Neural cell (in vitro differentiated cells): ENCODE results near the gene KDM8.

Source experiments
- POLR2AphosphoS5 ChIP-seq: IDR thresholded peaks from 2 replicates; pipeline ENCODE4 v1.6.1; 2012
- TAF1 ChIP-seq: IDR thresholded peaks from 2 replicates; pipeline ENCODE4 v1.6.1; 2012; ENCODE audit warnings: low read depth
- TF ChIP-seq, protein P1 (sequence below): fragments of 450-650 bp; IDR thresholded peaks from 2 replicates; pipeline ENCODE4 v1.5.1; 2014; ENCODE audit warnings: antibody characterized with exemption, mild to moderate bottlenecking, moderate library complexity; ENCODE audit not compliant: poor library complexity, severe bottlenecking

DNA sequence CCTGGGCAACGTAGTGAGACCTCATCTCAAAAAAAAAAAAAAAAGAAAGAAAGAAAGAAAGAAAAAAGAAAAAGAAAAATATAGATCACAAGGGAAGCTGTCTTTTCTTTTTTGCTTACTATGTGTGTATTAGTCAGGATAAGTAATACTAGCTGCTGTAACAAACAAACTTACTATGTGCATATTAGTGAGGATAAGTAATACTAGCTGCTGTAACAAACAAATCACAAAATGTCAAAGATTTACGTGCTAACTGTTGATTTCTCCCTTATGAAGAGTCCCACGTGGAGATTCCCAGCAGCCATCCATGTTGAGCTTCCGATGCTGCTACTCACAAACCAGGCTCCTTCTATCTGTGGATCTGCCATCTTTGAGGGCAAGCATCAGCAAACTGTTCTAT lies 31.7 kb upstream of the KDM8 start:
- TF ChIP-seq, protein P1, sequence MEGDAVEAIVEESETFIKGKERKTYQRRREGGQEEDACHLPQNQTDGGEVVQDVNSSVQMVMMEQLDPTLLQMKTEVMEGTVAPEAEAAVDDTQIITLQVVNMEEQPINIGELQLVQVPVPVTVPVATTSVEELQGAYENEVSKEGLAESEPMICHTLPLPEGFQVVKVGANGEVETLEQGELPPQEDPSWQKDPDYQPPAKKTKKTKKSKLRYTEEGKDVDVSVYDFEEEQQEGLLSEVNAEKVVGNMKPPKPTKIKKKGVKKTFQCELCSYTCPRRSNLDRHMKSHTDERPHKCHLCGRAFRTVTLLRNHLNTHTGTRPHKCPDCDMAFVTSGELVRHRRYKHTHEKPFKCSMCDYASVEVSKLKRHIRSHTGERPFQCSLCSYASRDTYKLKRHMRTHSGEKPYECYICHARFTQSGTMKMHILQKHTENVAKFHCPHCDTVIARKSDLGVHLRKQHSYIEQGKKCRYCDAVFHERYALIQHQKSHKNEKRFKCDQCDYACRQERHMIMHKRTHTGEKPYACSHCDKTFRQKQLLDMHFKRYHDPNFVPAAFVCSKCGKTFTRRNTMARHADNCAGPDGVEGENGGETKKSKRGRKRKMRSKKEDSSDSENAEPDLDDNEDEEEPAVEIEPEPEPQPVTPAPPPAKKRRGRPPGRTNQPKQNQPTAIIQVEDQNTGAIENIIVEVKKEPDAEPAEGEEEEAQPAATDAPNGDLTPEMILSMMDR, result no peak
- TF ChIP-seq TAF1 (no peak), POLR2AphosphoS5 (no peak)
